WTC11 (cell line): ENCODE results near the gene PTGR2.

Experiments used
- CREM ChIP-seq: sonication (generic); formaldehyde crosslinking; IDR thresholded peaks from 2 replicates; pipeline ENCODE4 v1.8.1; 2022; ENCODE audit warnings: mild to moderate bottlenecking, missing genetic modification reagents, moderate library complexity
- FOXJ3 ChIP-seq: sonication (generic); formaldehyde crosslinking; IDR thresholded peaks from 2 replicates; pipeline ENCODE4 v1.9.0; 2021; ENCODE audit warnings: missing genetic modification reagents, mild to moderate bottlenecking, borderline replicate concordance
- NR2C2 ChIP-seq: sonication (generic); formaldehyde crosslinking; IDR thresholded peaks from 2 replicates; pipeline ENCODE4 v1.8.0; 2022; ENCODE audit warnings: mild to moderate bottlenecking, missing genetic modification reagents
- ZNF317 ChIP-seq: sonication (generic); formaldehyde crosslinking; IDR thresholded peaks from 2 replicates; pipeline ENCODE4 v1.8.1; 2023; ENCODE audit warnings: low read depth, mild to moderate bottlenecking, moderate library complexity, missing genetic modification reagents, borderline replicate concordance
- TF ChIP-seq, protein P1 (sequence below): sonication (generic); formaldehyde crosslinking; IDR thresholded peaks from 2 replicates; pipeline ENCODE4 v1.8.1; 2023; ENCODE audit warnings: mild to moderate bottlenecking, missing genetic modification reagents, moderate library complexity
- TF ChIP-seq, protein P2 (sequence below): fragments of 200-600 bp; IDR thresholded peaks from 2 replicates; pipeline ENCODE4 v1.8.0; 2022; ENCODE audit warnings: antibody characterized with exemption
- TF ChIP-seq, protein P3 (sequence below): sonication (generic); formaldehyde crosslinking; conservative IDR thresholded peaks from 2 replicates; pipeline ENCODE4 v1.8.1; 2022; ENCODE audit warnings: mild to moderate bottlenecking, missing genetic modification reagents

GRCh38 chr14:73816393-73816816 lies 35.2 kb upstream of the PTGR2 start:
- TF ChIP-seq, protein P1, sequence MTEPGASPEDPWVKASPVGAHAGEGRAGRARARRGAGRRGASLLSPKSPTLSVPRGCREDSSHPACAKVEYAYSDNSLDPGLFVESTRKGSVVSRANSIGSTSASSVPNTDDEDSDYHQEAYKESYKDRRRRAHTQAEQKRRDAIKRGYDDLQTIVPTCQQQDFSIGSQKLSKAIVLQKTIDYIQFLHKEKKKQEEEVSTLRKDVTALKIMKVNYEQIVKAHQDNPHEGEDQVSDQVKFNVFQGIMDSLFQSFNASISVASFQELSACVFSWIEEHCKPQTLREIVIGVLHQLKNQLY (CRISPR knock-in tag) = no peak
- TF ChIP-seq, protein P2, sequence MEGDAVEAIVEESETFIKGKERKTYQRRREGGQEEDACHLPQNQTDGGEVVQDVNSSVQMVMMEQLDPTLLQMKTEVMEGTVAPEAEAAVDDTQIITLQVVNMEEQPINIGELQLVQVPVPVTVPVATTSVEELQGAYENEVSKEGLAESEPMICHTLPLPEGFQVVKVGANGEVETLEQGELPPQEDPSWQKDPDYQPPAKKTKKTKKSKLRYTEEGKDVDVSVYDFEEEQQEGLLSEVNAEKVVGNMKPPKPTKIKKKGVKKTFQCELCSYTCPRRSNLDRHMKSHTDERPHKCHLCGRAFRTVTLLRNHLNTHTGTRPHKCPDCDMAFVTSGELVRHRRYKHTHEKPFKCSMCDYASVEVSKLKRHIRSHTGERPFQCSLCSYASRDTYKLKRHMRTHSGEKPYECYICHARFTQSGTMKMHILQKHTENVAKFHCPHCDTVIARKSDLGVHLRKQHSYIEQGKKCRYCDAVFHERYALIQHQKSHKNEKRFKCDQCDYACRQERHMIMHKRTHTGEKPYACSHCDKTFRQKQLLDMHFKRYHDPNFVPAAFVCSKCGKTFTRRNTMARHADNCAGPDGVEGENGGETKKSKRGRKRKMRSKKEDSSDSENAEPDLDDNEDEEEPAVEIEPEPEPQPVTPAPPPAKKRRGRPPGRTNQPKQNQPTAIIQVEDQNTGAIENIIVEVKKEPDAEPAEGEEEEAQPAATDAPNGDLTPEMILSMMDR = no peak
- TF ChIP-seq NR2C2 (CRISPR knock-in tag) = no peak
- TF ChIP-seq, protein P3, sequence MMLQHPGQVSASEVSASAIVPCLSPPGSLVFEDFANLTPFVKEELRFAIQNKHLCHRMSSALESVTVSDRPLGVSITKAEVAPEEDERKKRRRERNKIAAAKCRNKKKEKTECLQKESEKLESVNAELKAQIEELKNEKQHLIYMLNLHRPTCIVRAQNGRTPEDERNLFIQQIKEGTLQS (CRISPR knock-in tag) = no peak
- TF ChIP-seq CREM (CRISPR knock-in tag) = no peak
- TF ChIP-seq FOXJ3 (CRISPR knock-in tag) = no peak
- TF ChIP-seq ZNF317 = no peak
